HepG2 (cell line): ENCODE results near the gene IL18. TPM values are rescaled to one million over a fixed set of nuclear protein-coding genes. Genes with fewer than 3 reads are reported as not detected.

Experiments used
- ATAC-seq: fragments of 200-7000 bp; cut with Tn5 transposase; 3 replicates; pipeline ENCODE4 v1.9.1; 2020; ENCODE audit warnings: mild to moderate bottlenecking, moderate library complexity
- BruUV-seq: library from RNA; stranded (reverse); fragments of 400-500 nt; replicated peaks from 2 replicates; lab custom pipeline; 2021; lab: Mats Ljungman, UMichigan
- CTCF ChIA-PET: fragments of 300-600 bp; formaldehyde crosslinking; extraction: SDS; loops from one replicate; lab custom pipeline; 2021; ENCODE audit warnings: low total read pairs, inconsistent platforms, low intra/inter-chr PET ratio; lab: Yijun Ruan, JAX
- POLR2A ChIA-PET: fragments of 350-600 bp; sonication (Branson Sonifier 250); formaldehyde crosslinking; loops from one replicate; lab custom pipeline; 2020; ENCODE audit warnings: antibody characterized with exemption, inconsistent platforms; lab: Yijun Ruan, JAX
- DNase-seq: peaks from one replicate; pipeline ENCODE4 v3.0.0-alpha.2; 2015; ENCODE audit warnings: low spot score
- FAIRE-seq: peaks from 3 replicates; lab custom pipeline; 2011; peaks lifted over from hg19 to GRCh38; lab: Jason Lieb, UNC
- H2AFZ ChIP-seq: one replicate; pipeline ENCODE4 v1.6.1; 2011; ENCODE audit warnings: low read length, inconsistent platforms
- H3K27ac ChIP-seq: fragments of 300-600 bp; 3 replicates; pipeline ENCODE4 v1.8.0; 2011; ENCODE audit warnings: mixed run types, mild to moderate bottlenecking, mixed read lengths, low read length, inconsistent platforms; ENCODE audit not compliant: insufficient read depth; ENCODE audit errors: extremely low read length
- H3K27me3 ChIP-seq, 2 experiments: fragments of 200-600 bp in 1 of 2; 2 replicates in 1 of 2; 3 replicates in 1 of 2; pipeline versions ENCODE4 v1.6.0 to v1.8.0; 2011; ENCODE audit warnings: low read length in 2 of 2, mild to moderate bottlenecking in 2 of 2, moderate library complexity in 2 of 2, inconsistent platforms in 1 of 2; ENCODE audit not compliant: insufficient read depth in 2 of 2, control insufficient read depth in 1 of 2
- H3K36me3 ChIP-seq, 2 experiments: fragments of 200-600 bp in 1 of 2; replicated peaks in 1 of 2; 2 replicates in 1 of 2; 3 replicates in 1 of 2; pipeline versions ENCODE4 v1.5.1 to v1.8.0; 2011; ENCODE audit warnings: low read length in 2 of 2, inconsistent platforms in 1 of 2; ENCODE audit not compliant: insufficient read depth in 2 of 2, control insufficient read depth in 1 of 2
- H3K4me1 ChIP-seq: 2 replicates; pipeline ENCODE4 v1.5.1; 2012; ENCODE audit warnings: low read length, inconsistent platforms; ENCODE audit not compliant: insufficient read depth
- H3K4me2 ChIP-seq: 2 replicates; pipeline ENCODE4 v1.6.0; 2011; ENCODE audit warnings: low read depth, low read length, inconsistent platforms
- H3K4me3 ChIP-seq, 3 experiments: fragments of 200-600 bp in 1 of 3; sonication (generic), shearing (Covaris generic) in 1 of 3; replicated peaks in 1 of 3; 2 replicates each; pipeline ENCODE4 v1.5.1; 2011 to 2016; ENCODE audit warnings: low read length in 3 of 3, inconsistent platforms in 2 of 3, low read depth in 2 of 3, mild to moderate bottlenecking in 2 of 3, control low read depth in 1 of 3, mixed read lengths in 1 of 3; ENCODE audit not compliant: insufficient read depth in 1 of 3
- H3K79me2 ChIP-seq: one replicate; pipeline ENCODE4 v1.6.1; 2011; ENCODE audit warnings: low read length, inconsistent platforms; ENCODE audit not compliant: insufficient read depth
- H3K9ac ChIP-seq: 2 replicates; pipeline ENCODE4 v1.6.0; 2011; ENCODE audit warnings: mild to moderate bottlenecking, low read depth, low read length, inconsistent platforms; ENCODE audit not compliant: insufficient read depth
- H3K9me3 ChIP-seq: 2 replicates; pipeline ENCODE4 v1.5.1; 2012; ENCODE audit warnings: mild to moderate bottlenecking, low read length
- H4K20me1 ChIP-seq: 2 replicates; pipeline ENCODE4 v1.6.0; 2011; ENCODE audit warnings: inconsistent platforms, mild to moderate bottlenecking, low read length, moderate library complexity; ENCODE audit not compliant: insufficient read depth
- CHCHD3 ChIP-seq: sonication (generic); formaldehyde crosslinking; IDR thresholded peaks from 2 replicates; pipeline ENCODE4 v1.8.0; 2022; ENCODE audit warnings: mild to moderate bottlenecking, missing genetic modification reagents, moderate library complexity
- GTF2F1 ChIP-seq: fragments of 150-350 bp; IDR thresholded peaks from 2 replicates; pipeline ENCODE4 v1.6.1; 2014; ENCODE audit warnings: low read length
- KDM6A ChIP-seq: IDR thresholded peaks from 2 replicates; pipeline ENCODE4 v1.6.1; 2016; ENCODE audit warnings: low read depth
- NFE2L2 ChIP-seq: fragments of 150-350 bp; IDR thresholded peaks from 2 replicates; pipeline ENCODE4 v1.6.1; 2014; ENCODE audit warnings: low read length
- RELA ChIP-seq: sonication (generic); formaldehyde crosslinking; IDR thresholded peaks from 2 replicates; pipeline ENCODE4 v1.4.0; 2020; ENCODE audit warnings: missing genetic modification reagents
- SNAI1 ChIP-seq: sonication (generic); formaldehyde crosslinking; IDR thresholded peaks from 2 replicates; pipeline ENCODE4 v1.5.0; 2020; ENCODE audit warnings: mild to moderate bottlenecking, missing genetic modification reagents, borderline replicate concordance
- SRF ChIP-seq: IDR thresholded peaks from 2 replicates; pipeline ENCODE4 v1.6.1; 2011; ENCODE audit warnings: mild to moderate bottlenecking, low read depth, low read length, moderate library complexity
- XBP1 ChIP-seq: sonication (generic); formaldehyde crosslinking; IDR thresholded peaks from 2 replicates; pipeline ENCODE4 v1.5.0; 2020; ENCODE audit warnings: missing genetic modification reagents
- ZBTB10 ChIP-seq: sonication (generic); formaldehyde crosslinking; IDR thresholded peaks from 2 replicates; pipeline ENCODE4 v1.4.0; 2020; ENCODE audit warnings: missing genetic modification reagents, borderline replicate concordance
- ZC3H4 ChIP-seq: sonication (generic); formaldehyde crosslinking; IDR thresholded peaks from 2 replicates; pipeline ENCODE4 v1.4.0; 2020; ENCODE audit warnings: missing genetic modification reagents, borderline replicate concordance
- ZNF142 ChIP-seq: sonication (generic); formaldehyde crosslinking; IDR thresholded peaks from 2 replicates; pipeline ENCODE4 v1.4.0; 2020; ENCODE audit warnings: missing genetic modification reagents
- WGBS: methylation state at CpG from one replicate; pipeline ENCODE4 v1.1.6; 2017; ENCODE audit warnings: low lambda C conversion rate; 5-methylcytosine and 5-hydroxymethylcytosine counted together
- in situ Hi-C: cut with HindIII; loops from 2 replicates; pipeline ENCODE4 v1.10.0; 2017; ENCODE audit warnings: low pct_unique_long_range_greater_than_20kb; ENCODE audit not compliant: extremely low pct_ligation_motif_present
- intact Hi-C: fragments of 100-400 bp; cut with micrococcal nuclease; formaldehyde crosslinking; loops from one replicate; pipeline ENCODE4 v1.10.0; 2022; ENCODE audit not compliant: unreplicated experiment
- polyA plus RNA-seq, 8 experiments: library from polyadenylated mRNA; depleted of rRNA in 3 of 8; stranded (reverse) in 7 of 8; unstranded in 1 of 8; fragments of >200 nt; fragmentation: Illumina TruSeq in 4 of 8; extraction: Trizol in 4 of 8; gene quantifications; 2 replicates each; pipeline versions ENCODE4 v1.2.1 to v1.2.3, GENCODE V29; 2011 to 2016; ENCODE audit warnings: low read depth in 4 of 8, missing spikeins in 1 of 8, mixed read lengths in 1 of 8; ENCODE audit not compliant: insufficient read depth in 1 of 8
- total RNA-seq, 5 experiments: library from RNA; depleted of rRNA; stranded (reverse); fragments of >200 nt; fragmentation: Illumina TruSeq; extraction: Trizol; gene quantifications; 2 replicates each; pipeline ENCODE4 v1.2.3, GENCODE V29; 2016; ENCODE audit warnings: low read depth in 1 of 5

IL18 gene
- total and polyA plus RNA-seq, 2 of the 13 experiments (the other 11 are each of a cell fraction or from before 2014, with no cell fraction given): 0.89 to 2.7 TPM

- H3K79me2 ChIP-seq: no peaks in the 10 kb centered on the region
- ChIA-PET CTCF (no interaction called here), POLR2A (no interaction called here)
- TF ChIP-seq SNAI1 (no peak), SRF (no peak), NFE2L2 (no peak), CHCHD3 (CRISPR knock-in tag) (no peak), XBP1 (CRISPR knock-in tag) (no peak)
- H4K20me1 ChIP-seq: no peaks in the 10 kb centered on the region
- FAIRE-seq (no peak), DNase-seq (no peak), ATAC-seq (no peak)
- WGBS: 83% methylated on average over 5 of the region's 5 CpGs
- H3K27ac ChIP-seq: no peak overlapping the region
- no TSS peak for BruUV-seq
- H3K9ac ChIP-seq: no peak overlapping the region
- no peaks in the 10 kb centered on the region for H3K9me3 ChIP-seq
- no peak overlapping the region for H2AFZ ChIP-seq
- intact Hi-C loops: no loop called here
- H3K4me3 ChIP-seq: no peak overlapping the region
- no peaks in the 10 kb centered on the region for H3K4me1 ChIP-seq
- H3K36me3 ChIP-seq: no peaks in the 10 kb centered on the region
- H3K4me2 ChIP-seq: no peak overlapping the region
- no peaks in the 10 kb centered on the region for H3K27me3 ChIP-seq
- in situ Hi-C loops: no loop called here
Observed at GRCh38 chr11:112129656-112130055, 34.2 kb downstream of the IL18 start.

- H4K20me1 ChIP-seq: no peaks in the 10 kb centered on the region
- in situ Hi-C loops: no loop called here
- H3K36me3 ChIP-seq: no peaks in the 10 kb centered on the region
- POLR2A ChIA-PET: no interaction called here
- H3K9ac ChIP-seq: no peak overlapping the region
- no peaks in the 10 kb centered on the region for H3K9me3 ChIP-seq
- H3K4me2 ChIP-seq: no peak overlapping the region
- H3K4me1 ChIP-seq: no peaks in the 10 kb centered on the region
- no peak for ATAC-seq
- H3K27ac ChIP-seq: no peak overlapping the region
- CTCF ChIA-PET: no interaction called here
- H3K27me3 ChIP-seq: no peaks in the 10 kb centered on the region
- no peak for DNase-seq
- intact Hi-C loops: no loop called here
- no TSS peak for BruUV-seq
- H3K4me3 ChIP-seq: no peak overlapping the region
- H3K79me2 ChIP-seq: no peaks in the 10 kb centered on the region
- FAIRE-seq: no peak
- WGBS: 12% methylated on average over 2 of the region's 3 CpGs
- no peak overlapping the region for H2AFZ ChIP-seq
- TF ChIP-seq KDM6A (CRISPR knock-in tag) (no peak), GTF2F1 (no peak), RELA (CRISPR knock-in tag) (no peak), ZC3H4 (CRISPR knock-in tag) (no peak), ZNF142 (CRISPR knock-in tag) (no peak), ZBTB10 (no peak)
Observed at GRCh38 chr11:112128483-112129121, 35.3 kb downstream of the IL18 start.
